Peyer's patch (tissue), 4 donors: Measurements from ENCODE around the gene SLC41A3. TPM values are rescaled to one million over a fixed set of nuclear protein-coding genes. Genes with fewer than 3 reads are reported as not detected.

Source experiments
- DNase-seq, 3 donors: peaks; one replicate each; pipeline ENCODE4 v3.0.0-alpha.2; 2017 to 2019
- H3K27ac ChIP-seq, 4 donors: fragments of 200-600 bp; sonication (generic); one replicate each; pipeline ENCODE4 v1.5.1; 2016 to 2019
- H3K27me3 ChIP-seq, 2 donors: fragments of 200-600 bp; sonication (generic); one replicate each; pipeline ENCODE4 v1.5.1; 2019
- H3K36me3 ChIP-seq, 3 donors: fragments of 200-600 bp; sonication (generic); one replicate each; pipeline ENCODE4 v1.5.1; 2016 to 2019
- H3K4me1 ChIP-seq, 4 donors: fragments of 200-600 bp; sonication (generic); one replicate each; pipeline ENCODE4 v1.5.1; 2016 to 2019
- H3K4me3 ChIP-seq, 4 donors: fragments of 200-600 bp; sonication (generic); 1 replicate in 3 of 4; 2 replicates in 1 of 4; pipeline ENCODE4 v1.5.1; 2016 to 2019; ENCODE audit warnings: mild to moderate bottlenecking in 1 of 4
- H3K9me3 ChIP-seq, 4 donors: fragments of 200-600 bp; sonication (generic); one replicate each; pipeline ENCODE4 v1.5.1; 2016 to 2019; ENCODE audit warnings: mild to moderate bottlenecking in 1 of 4
- CTCF ChIP-seq, 6 experiments: fragments of 450-650 bp in 4 of 6; fragments of 200-600 bp in 2 of 6; sonication (generic) in 1 of 6; IDR thresholded peaks; one replicate each; pipeline ENCODE4 v1.5.1; 2017 to 2019; ENCODE audit warnings: antibody characterized with exemption in 6 of 6, mild to moderate bottlenecking in 3 of 6, moderate library complexity in 1 of 6
- POLR2A ChIP-seq, 2 donors: fragments of 450-650 bp; IDR thresholded peaks; one replicate each; pipeline ENCODE4 v1.5.1; 2017; ENCODE audit warnings: antibody characterized with exemption in 2 of 2, mild to moderate bottlenecking in 2 of 2, moderate library complexity in 2 of 2
- total RNA-seq, 4 donors: library from RNA; depleted of rRNA; stranded (reverse); fragments of >200 nt; gene quantifications; one replicate each; pipeline ENCODE4 v1.1.0, GENCODE V29; 2016

The SLC41A3 gene
- total RNA-seq, 4 donors from 2014 or later: 45.4 to 79.9 (median 58.5) TPM

- Histone ChIP-seq H3K4me3 (no peak overlapping the region), H3K4me1 (no peaks in the 10 kb centered on the region), H3K27ac (no peak overlapping the region), H3K27me3 (no peaks in the 10 kb centered on the region), H3K36me3 (peaks cover 0 to 12% (median 0%) of the 10 kb centered on the region in 3 donors), H3K9me3 (no peaks in the 10 kb centered on the region)
- no peak for TF ChIP-seq CTCF (IDR thresholded peaks at IDR 0.05)
- TF ChIP-seq POLR2A (IDR thresholded peaks at IDR 0.05): no peak
- DNase-seq: no peak
These were observed 69.7 kb downstream of the SLC41A3 start for GRCh38 chr3:126014252-126014651.

GRCh38 chr3:126013751-126014156, 70.2 kb downstream of the SLC41A3 start:
- H3K36me3 ChIP-seq: peaks cover 0 to 17% (median 0%) of the 10 kb centered on the region in 3 donors
- DNase-seq: no peak

GRCh38 chr3:126009181-126009580, 74.7 kb downstream of the SLC41A3 start:
- no peak for TF ChIP-seq CTCF (IDR thresholded peaks at IDR 0.05)
- no peak for TF ChIP-seq POLR2A (IDR thresholded peaks at IDR 0.05)
- Histone ChIP-seq H3K4me1 (no peaks in the 10 kb centered on the region), H3K9me3 (no peaks in the 10 kb centered on the region), H3K4me3 (no peak overlapping the region), H3K36me3 (peaks cover 0 to 38% (median 0%) of the 10 kb centered on the region in 3 donors), H3K27me3 (no peaks in the 10 kb centered on the region), H3K27ac (no peak overlapping the region)
- no peak for DNase-seq

More at GRCh38 chr3:126013751-126014156, 70.2 kb downstream of the SLC41A3 start:
- no peaks in the 10 kb centered on the region for H3K27me3 ChIP-seq
- H3K27ac ChIP-seq: no peak overlapping the region
- H3K4me3 ChIP-seq: no peak overlapping the region
- no peaks in the 10 kb centered on the region for H3K9me3 ChIP-seq
- H3K4me1 ChIP-seq: no peaks in the 10 kb centered on the region
- TF ChIP-seq POLR2A (IDR thresholded peaks at IDR 0.05): no peak
- no peak for TF ChIP-seq CTCF (IDR thresholded peaks at IDR 0.05)

GRCh38 chr3:126008219-126008618, 75.7 kb downstream of the SLC41A3 start:
- Histone ChIP-seq H3K9me3 (no peaks in the 10 kb centered on the region), H3K4me3 (no peak overlapping the region), H3K27me3 (no peaks in the 10 kb centered on the region), H3K4me1 (no peaks in the 10 kb centered on the region), H3K27ac (no peak overlapping the region), H3K36me3 (peaks cover 0 to 38% (median 0%) of the 10 kb centered on the region in 3 donors)
- DNase-seq: no peak
- TF ChIP-seq CTCF (IDR thresholded peaks at IDR 0.05): no peak
- TF ChIP-seq POLR2A (IDR thresholded peaks at IDR 0.05): no peak

- TF ChIP-seq CTCF (IDR thresholded peaks at IDR 0.05): no peak
- no peak for TF ChIP-seq POLR2A (IDR thresholded peaks at IDR 0.05)
- no peaks in the 10 kb centered on the region for H3K27me3 ChIP-seq
- DNase-seq: no peak
- H3K4me1 ChIP-seq: no peaks in the 10 kb centered on the region
- H3K36me3 ChIP-seq: peaks cover 0 to 30% (median 0%) of the 10 kb centered on the region in 3 donors
- H3K9me3 ChIP-seq: no peaks in the 10 kb centered on the region
- no peak overlapping the region for H3K4me3 ChIP-seq
- H3K27ac ChIP-seq: no peak overlapping the region
These were observed 78.0 kb downstream of the SLC41A3 start for GRCh38 chr3:126005951-126006350.

- H3K4me3 ChIP-seq: no peak overlapping the region
- peaks cover 0 to 30% (median 0%) of the 10 kb centered on the region in 3 donors for H3K36me3 ChIP-seq
- TF ChIP-seq POLR2A (IDR thresholded peaks at IDR 0.05): no peak
- no peaks in the 10 kb centered on the region for H3K27me3 ChIP-seq
- no peak for DNase-seq
- no peaks in the 10 kb centered on the region for H3K4me1 ChIP-seq
- no peaks in the 10 kb centered on the region for H3K9me3 ChIP-seq
- no peak overlapping the region for H3K27ac ChIP-seq
These were observed 79.2 kb downstream of the SLC41A3 start for GRCh38 chr3:126004692-126005091.
